Measurements from ENCODE around the gene ZNF483.

- TF ChIP-seq ZNF274 (IDR thresholded peaks at IDR 0.05; ENCODE audit: low read depth, low read length) (no peak), YY1 (IDR thresholded peaks at IDR 0.05; ENCODE audit: insufficient read depth, insufficient read length) (no peak)
Observed at GRCh38 chr9:111610149-111610548, 85.2 kb downstream of the ZNF483 start.
